HG02610 (cell line): Measurements from ENCODE around the gene MRPS35.

Experiments
- ATAC-seq: cut with Tn5 transposase; IDR thresholded peaks from one replicate; pipeline ENCODE4 v1.9.1; 2021; ENCODE audit warnings: mild to moderate bottlenecking, moderate library complexity; ENCODE audit not compliant: unreplicated experiment

The MRPS35 gene

GRCh38 chr12:27771481-27772327, 61.1 kb downstream of the MRPS35 start:
- no peak for ATAC-seq

GRCh38 chr12:27772328-27773049, 61.9 kb downstream of the MRPS35 start:
- ATAC-seq, result no peak

GRCh38 chr12:27777141-27777540, 66.5 kb downstream of the MRPS35 start:
- no peak for ATAC-seq

- no peak for ATAC-seq
These were observed 67.6 kb downstream of the MRPS35 start for GRCh38 chr12:27778206-27778605.

GRCh38 chr12:27779416-27779919, 68.8 kb downstream of the MRPS35 start:
- peak; percentile 14 for ATAC-seq

GRCh38 chr12:27779920-27780611, 69.4 kb downstream of the MRPS35 start, which contains the start of the genes KLHL42 and MANSC4:
TSS of gene KLHL42 (plus strand) at chr12:27780233. CDS start at chr12:27780331, 98 bp downstream.
TSS of gene MANSC4 (minus strand) at chr12:27780236. CDS start at chr12:27771276, 8,960 bp downstream.
- ATAC-seq, result peak; percentile 79

DNA sequence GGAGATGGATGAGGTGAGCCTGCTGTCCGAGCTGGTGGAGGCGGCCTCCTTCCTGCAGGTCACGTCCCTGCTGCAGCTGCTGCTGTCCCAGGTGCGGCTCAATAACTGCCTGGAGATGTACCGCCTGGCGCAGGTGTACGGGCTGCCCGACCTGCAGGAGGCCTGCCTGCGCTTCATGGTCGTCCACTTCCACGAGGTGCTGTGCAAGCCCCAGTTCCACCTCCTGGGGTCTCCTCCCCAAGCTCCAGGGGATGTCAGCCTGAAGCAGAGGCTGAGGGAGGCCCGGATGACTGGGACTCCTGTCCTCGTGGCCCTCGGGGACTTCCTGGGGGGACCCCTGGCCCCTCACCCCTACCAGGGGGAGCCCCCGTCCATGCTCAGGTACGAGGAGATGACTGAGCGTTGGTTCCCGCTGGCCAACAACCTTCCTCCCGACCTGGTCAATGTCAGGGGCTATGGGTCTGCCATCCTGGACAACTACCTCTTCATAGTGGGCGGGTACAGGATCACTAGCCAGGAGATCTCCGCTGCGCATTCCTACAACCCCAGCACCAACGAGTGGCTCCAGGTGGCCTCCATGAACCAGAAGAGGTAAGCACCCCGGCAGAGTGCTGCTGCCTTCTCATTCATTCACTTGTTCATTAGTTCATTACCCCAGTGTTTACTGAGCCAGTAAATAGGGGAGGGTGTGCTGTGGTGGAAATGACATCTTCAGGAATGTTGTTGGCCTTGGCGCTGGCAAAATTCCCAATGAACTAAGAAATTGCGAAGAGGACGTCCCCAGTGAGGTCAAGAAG, 70.2 kb downstream of the MRPS35 start:
- ATAC-seq, result peak; percentile 21

DNA sequence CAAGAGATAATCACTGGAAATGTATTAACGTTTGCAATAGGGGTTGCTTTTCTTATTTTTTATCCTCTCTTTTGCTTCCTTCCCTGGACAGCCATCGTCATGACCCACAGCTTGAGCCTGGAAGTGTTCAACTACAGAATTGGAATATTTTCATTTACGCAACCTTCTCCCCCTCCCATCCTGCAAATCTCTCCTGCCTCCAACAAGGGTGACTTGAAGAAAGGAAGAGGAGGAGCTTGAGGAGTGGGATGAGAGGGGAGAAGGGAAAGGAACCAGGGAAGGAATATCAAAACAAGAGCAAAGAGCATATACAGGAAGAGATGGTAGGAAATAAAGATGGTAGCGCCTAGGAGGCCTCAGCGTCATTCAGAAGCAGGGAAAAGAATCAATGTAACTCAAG, 71.0 kb downstream of the MRPS35 start:
- ATAC-seq, result no peak

GRCh38 chr12:27782481-27782880, 71.8 kb downstream of the MRPS35 start:
- no peak for ATAC-seq

- no peak for ATAC-seq
These were observed 75.4 kb downstream of the MRPS35 start for GRCh38 chr12:27785882-27786570.

DNA sequence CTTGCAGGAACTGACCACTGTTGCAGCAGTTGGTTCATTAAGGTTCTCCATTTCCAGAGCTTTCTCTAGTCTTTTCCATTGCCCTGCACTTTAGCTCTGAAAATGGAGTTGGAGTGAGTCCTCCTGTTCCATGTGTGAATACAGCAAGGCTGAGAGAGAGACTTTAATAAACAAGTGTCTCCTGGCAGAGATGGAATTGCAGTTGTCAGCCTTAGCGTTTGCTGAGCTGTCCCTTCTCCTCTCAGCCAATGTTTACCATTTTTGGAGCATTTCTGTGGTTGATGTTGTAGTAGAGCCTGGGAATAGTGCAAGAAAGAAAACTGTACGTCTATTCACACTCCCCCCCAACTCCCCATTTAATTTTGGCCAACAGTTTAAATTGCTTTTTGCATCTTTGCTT, 76.9 kb downstream of the MRPS35 start:
- ATAC-seq, result no peak

GRCh38 chr12:27790179-27790578, 79.5 kb downstream of the MRPS35 start:
- ATAC-seq, result no peak

- no peak for ATAC-seq
These were observed 84.4 kb downstream of the MRPS35 start for GRCh38 chr12:27794818-27795584.

DNA sequence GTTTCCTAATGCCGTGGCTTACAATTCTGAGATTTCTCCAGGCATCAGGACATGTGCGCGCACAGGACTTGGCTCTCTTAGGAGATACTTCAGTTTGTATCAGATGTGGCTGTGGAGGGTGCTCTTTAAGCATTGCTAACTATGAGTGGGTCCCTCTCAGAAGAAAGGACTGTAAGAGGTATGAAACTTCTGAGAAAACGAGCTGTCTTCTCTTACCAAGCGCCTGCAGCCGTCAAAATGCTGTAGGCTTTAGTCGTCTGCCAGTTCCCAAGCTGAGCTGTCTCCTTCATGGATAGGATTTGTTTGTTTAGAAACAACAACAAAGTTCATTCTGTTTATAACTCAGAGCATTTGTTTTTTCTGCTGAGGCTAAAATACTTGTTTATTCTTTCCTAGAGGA, 85.5 kb downstream of the MRPS35 start:
- no peak for ATAC-seq

DNA sequence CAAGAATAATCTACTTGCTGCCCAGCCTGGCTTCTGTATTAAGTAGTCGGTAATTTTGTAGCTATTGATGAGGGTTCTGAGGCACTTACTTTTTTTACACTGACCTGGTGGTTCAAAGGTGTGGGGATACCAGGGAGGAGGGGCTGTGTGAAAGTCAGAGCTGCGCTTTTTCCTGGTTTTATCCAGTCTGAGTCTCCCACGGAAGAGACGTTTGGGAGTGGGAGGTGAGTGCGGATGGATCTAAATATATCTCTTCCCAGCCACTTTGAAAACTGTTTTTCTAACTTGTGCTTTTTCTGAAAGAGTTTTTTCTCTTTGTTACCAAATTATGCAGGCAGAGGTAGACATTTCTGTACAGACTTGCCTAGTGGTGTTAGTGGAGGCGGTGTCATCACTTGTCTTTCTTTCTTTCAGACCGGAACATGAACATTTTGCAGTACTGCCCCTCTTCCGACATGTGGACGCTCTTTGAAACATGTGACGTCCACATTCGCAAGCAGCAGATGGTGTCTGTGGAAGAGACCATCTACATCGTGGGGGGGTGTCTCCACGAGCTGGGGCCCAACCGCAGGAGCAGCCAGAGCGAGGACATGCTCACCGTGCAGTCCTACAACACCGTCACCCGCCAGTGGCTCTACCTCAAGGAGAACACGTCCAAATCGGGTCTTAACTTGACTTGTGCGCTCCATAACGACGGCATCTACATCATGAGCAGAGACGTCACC, 86.8 kb downstream of the MRPS35 start:
- no peak for ATAC-seq

GRCh38 chr12:27800819-27801218, 90.2 kb downstream of the MRPS35 start:
- ATAC-seq, result no peak

- ATAC-seq, result no peak
These were observed 91.0 kb downstream of the MRPS35 start for GRCh38 chr12:27801630-27802029.

GRCh38 chr12:27802511-27802910, 91.9 kb downstream of the MRPS35 start:
- ATAC-seq, result no peak
